ENCODE results near the gene EHD3. TPM values are rescaled to one million over a fixed set of nuclear protein-coding genes. Genes with fewer than 3 reads are reported as not detected.

The EHD3 gene
- total and polyA plus RNA-seq, 2 of the 4 experiments (the other 2 are of a cell fraction): 29.1 to 39.8 TPM

DNA sequence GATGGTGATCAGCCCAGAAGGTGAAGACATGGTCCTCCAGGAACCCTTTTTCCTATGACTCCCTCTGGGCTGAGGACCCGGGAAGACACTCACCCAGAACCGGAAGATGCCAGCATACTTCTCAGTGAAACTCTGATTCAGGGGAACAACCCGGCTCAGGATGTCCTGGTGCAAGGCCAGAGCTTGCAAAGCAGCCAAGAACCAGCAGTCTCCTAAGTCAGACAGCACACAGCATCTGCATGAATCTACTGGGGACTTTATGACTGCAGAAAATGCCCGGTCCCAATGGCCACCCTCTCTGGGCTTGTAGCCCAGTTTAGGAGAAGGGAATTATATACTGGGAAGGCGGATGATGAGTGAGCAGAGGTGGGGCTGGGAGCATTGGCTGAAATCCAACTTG is 31.9 kb upstream of the EHD3 start:
- DNase-seq (no peak), ATAC-seq (ENCODE audit: low read depth) (no peak)
- H3K27ac ChIP-seq (ENCODE audit: insufficient read depth, low read length): no peak overlapping the region
- no peaks in the 10 kb centered on the region for H4K20me1 ChIP-seq (ENCODE audit: insufficient read depth, low read length)
- WGBS, 2 experiments (ENCODE audit: extremely low coverage in 2 of 2, insufficient read length in 1 of 2): 20% methylated on average over 3 of the region's 5 CpGs; no CpG with 5 or more reads in 1 of the 2 experiments
- no peak overlapping the region for H2AK5ac ChIP-seq (ENCODE audit: low read depth, low read length)
- H4K8ac ChIP-seq (ENCODE audit: low read depth in 2 of 2, low read length in 2 of 2): no peak overlapping the region
- CTCF ChIA-PET: no interaction called here
- no peaks in the 10 kb centered on the region for H3K4me1 ChIP-seq (ENCODE audit: control insufficient read depth, insufficient read depth, low read length)
- no peak overlapping the region for H2BK120ac ChIP-seq (ENCODE audit: low read depth, low read length)
- no peak overlapping the region for H3K4me2 ChIP-seq (ENCODE audit: low read depth, low read length)
- POLR2A ChIA-PET (ENCODE audit: unreplicated experiment): no interaction called here
- no peak overlapping the region for H4K91ac ChIP-seq (ENCODE audit: insufficient read depth, low read depth, low read length)
- BruUV-seq (replicated peaks): no TSS peak
- H3K9ac ChIP-seq (ENCODE audit: low read depth, low read length): no peak overlapping the region
- intact Hi-C loops (cut with micrococcal nuclease): no loop called here
- no peaks in the 10 kb centered on the region for H3K36me3 ChIP-seq (ENCODE audit: control insufficient read depth, insufficient read depth, low read length)
- H3K14ac ChIP-seq (replicated peaks; ENCODE audit: low read depth, low read length): no peak overlapping the region
- H3K9me3 ChIP-seq (ENCODE audit: control insufficient read depth, insufficient read depth, low read length): no peaks in the 10 kb centered on the region
- no peak overlapping the region for H3K23ac ChIP-seq (ENCODE audit: low read depth, low read length)
- no peak overlapping the region for H2BK5ac ChIP-seq (ENCODE audit: low read depth, low read length, poor library complexity, severe bottlenecking)
- H3K79me1 ChIP-seq (ENCODE audit: low read depth in 1 of 2, low read length in 2 of 2): no peaks in the 10 kb centered on the region
- no peak overlapping the region for H3K56ac ChIP-seq (ENCODE audit: extremely low read depth, insufficient read depth, low read length)
- no peaks in the 10 kb centered on the region for H3K9me1 ChIP-seq (ENCODE audit: insufficient read depth, low read length)
- peaks cover 11% of the 10 kb centered on the region for H3K27me3 ChIP-seq (ENCODE audit: control insufficient read depth, insufficient read depth, low read length)
- H3K18ac ChIP-seq (ENCODE audit: low read depth, low read length): no peak overlapping the region
- no peak overlapping the region for H2BK15ac ChIP-seq (ENCODE audit: low read depth, low read length)
- no peak overlapping the region for H3K4ac ChIP-seq (ENCODE audit: low read depth, low read length)
- dilution Hi-C loops (cut with HindIII; ENCODE audit: low sequenced_read_pairs, unreplicated experiment): no loop called here
- in situ Hi-C loops (cut with MboI; ENCODE audit: low sequenced_read_pairs): no loop called here
- H4K5ac ChIP-seq (ENCODE audit: low read depth, low read length): no peak overlapping the region
- TF ChIP-seq, protein P1, sequence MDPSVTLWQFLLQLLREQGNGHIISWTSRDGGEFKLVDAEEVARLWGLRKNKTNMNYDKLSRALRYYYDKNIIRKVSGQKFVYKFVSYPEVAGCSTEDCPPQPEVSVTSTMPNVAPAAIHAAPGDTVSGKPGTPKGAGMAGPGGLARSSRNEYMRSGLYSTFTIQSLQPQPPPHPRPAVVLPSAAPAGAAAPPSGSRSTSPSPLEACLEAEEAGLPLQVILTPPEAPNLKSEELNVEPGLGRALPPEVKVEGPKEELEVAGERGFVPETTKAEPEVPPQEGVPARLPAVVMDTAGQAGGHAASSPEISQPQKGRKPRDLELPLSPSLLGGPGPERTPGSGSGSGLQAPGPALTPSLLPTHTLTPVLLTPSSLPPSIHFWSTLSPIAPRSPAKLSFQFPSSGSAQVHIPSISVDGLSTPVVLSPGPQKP (IDR thresholded peaks at IDR 0.05; ENCODE audit: borderline replicate concordance, low read depth, low read length): no peak
- TF ChIP-seq MAZ (IDR thresholded peaks at IDR 0.05; ENCODE audit: borderline replicate concordance, low read depth, low read length): no peak
- no peak for TF ChIP-seq SMC3 (IDR thresholded peaks at IDR 0.05; ENCODE audit: low read depth, low read length)
- no peak for TF ChIP-seq POLR2A (IDR thresholded peaks at IDR 0.05; ENCODE audit: low read depth, low read length)
- no peak for TF ChIP-seq BHLHE40 (IDR thresholded peaks at IDR 0.05; ENCODE audit: low read depth, low read length)
- TF ChIP-seq RCOR1 (IDR thresholded peaks at IDR 0.05; ENCODE audit: insufficient replicate concordance, low read length): no peak
- TF ChIP-seq CHD1 (IDR thresholded peaks at IDR 0.05; ENCODE audit: low read depth, low read length): no peak
- no peak for TF ChIP-seq MAFK (IDR thresholded peaks at IDR 0.05; ENCODE audit: low read depth, low read length)
- no peak for TF ChIP-seq RFX5 (IDR thresholded peaks at IDR 0.05; ENCODE audit: low read depth, low read length)
- no peak for TF ChIP-seq CEBPB (IDR thresholded peaks at IDR 0.05; ENCODE audit: low read depth, low read length)
- TF ChIP-seq FOS (IDR thresholded peaks at IDR 0.05; ENCODE audit: low read depth, low read length): no peak
- TF ChIP-seq, protein P2, sequence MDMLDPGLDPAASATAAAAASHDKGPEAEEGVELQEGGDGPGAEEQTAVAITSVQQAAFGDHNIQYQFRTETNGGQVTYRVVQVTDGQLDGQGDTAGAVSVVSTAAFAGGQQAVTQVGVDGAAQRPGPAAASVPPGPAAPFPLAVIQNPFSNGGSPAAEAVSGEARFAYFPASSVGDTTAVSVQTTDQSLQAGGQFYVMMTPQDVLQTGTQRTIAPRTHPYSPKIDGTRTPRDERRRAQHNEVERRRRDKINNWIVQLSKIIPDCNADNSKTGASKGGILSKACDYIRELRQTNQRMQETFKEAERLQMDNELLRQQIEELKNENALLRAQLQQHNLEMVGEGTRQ (IDR thresholded peaks at IDR 0.05; ENCODE audit: low read depth, low read length): no peak
- TF ChIP-seq, protein P3, sequence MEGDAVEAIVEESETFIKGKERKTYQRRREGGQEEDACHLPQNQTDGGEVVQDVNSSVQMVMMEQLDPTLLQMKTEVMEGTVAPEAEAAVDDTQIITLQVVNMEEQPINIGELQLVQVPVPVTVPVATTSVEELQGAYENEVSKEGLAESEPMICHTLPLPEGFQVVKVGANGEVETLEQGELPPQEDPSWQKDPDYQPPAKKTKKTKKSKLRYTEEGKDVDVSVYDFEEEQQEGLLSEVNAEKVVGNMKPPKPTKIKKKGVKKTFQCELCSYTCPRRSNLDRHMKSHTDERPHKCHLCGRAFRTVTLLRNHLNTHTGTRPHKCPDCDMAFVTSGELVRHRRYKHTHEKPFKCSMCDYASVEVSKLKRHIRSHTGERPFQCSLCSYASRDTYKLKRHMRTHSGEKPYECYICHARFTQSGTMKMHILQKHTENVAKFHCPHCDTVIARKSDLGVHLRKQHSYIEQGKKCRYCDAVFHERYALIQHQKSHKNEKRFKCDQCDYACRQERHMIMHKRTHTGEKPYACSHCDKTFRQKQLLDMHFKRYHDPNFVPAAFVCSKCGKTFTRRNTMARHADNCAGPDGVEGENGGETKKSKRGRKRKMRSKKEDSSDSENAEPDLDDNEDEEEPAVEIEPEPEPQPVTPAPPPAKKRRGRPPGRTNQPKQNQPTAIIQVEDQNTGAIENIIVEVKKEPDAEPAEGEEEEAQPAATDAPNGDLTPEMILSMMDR (conservative IDR thresholded peaks at IDR 0.05; ENCODE audit: low read depth, low read length): no peak
- TF ChIP-seq RAD21 (IDR thresholded peaks at IDR 0.05; ENCODE audit: low read length): no peak
- TF ChIP-seq NFE2L2 (IDR thresholded peaks at IDR 0.05; ENCODE audit: low read depth, low read length): no peak
- no peak for TF ChIP-seq MXI1 (IDR thresholded peaks at IDR 0.05; ENCODE audit: borderline replicate concordance, low read depth, low read length)
- no peak overlapping the region for H3K4me3 ChIP-seq (ENCODE audit: insufficient read depth, low read depth, low read length)
- no peak overlapping the region for H2AK9ac ChIP-seq (replicated peaks; ENCODE audit: low read depth, low read length, poor library complexity)
- H2AFZ ChIP-seq (replicated peaks; ENCODE audit: low read length, poor library complexity): no peak overlapping the region
- H2BK20ac ChIP-seq (ENCODE audit: low read depth, low read length): no peak overlapping the region
